ENCODE results near the gene OR5AL1. TPM values are rescaled to one million over a fixed set of nuclear protein-coding genes. Genes with fewer than 3 reads are reported as not detected.

Gene OR5AL1
- total and polyA plus RNA-seq, 7 donors, result not detected

- TF ChIP-seq, protein P1, sequence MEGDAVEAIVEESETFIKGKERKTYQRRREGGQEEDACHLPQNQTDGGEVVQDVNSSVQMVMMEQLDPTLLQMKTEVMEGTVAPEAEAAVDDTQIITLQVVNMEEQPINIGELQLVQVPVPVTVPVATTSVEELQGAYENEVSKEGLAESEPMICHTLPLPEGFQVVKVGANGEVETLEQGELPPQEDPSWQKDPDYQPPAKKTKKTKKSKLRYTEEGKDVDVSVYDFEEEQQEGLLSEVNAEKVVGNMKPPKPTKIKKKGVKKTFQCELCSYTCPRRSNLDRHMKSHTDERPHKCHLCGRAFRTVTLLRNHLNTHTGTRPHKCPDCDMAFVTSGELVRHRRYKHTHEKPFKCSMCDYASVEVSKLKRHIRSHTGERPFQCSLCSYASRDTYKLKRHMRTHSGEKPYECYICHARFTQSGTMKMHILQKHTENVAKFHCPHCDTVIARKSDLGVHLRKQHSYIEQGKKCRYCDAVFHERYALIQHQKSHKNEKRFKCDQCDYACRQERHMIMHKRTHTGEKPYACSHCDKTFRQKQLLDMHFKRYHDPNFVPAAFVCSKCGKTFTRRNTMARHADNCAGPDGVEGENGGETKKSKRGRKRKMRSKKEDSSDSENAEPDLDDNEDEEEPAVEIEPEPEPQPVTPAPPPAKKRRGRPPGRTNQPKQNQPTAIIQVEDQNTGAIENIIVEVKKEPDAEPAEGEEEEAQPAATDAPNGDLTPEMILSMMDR (IDR thresholded peaks at IDR 0.05), result no peak
- ATAC-seq (no peak), DNase-seq (no peak)
- Histone ChIP-seq H3K27ac (no peak overlapping the region), H3K36me3 (ENCODE audit: insufficient read depth in 1 of 2, low read depth in 1 of 2) (no peaks in the 10 kb centered on the region), H3K4me3 (no peak overlapping the region), H3K4me1 (no peaks in the 10 kb centered on the region), H3K27me3 (ENCODE audit: insufficient read depth in 3 of 3, low read length in 2 of 3) (no peaks in the 10 kb centered on the region), H3K9me3 (no peaks in the 10 kb centered on the region)
- intact Hi-C loops (cut with DNase I), result no loop called here
- WGBS, 3 donors, result 84 to 89% (median 85%) methylated on average over 2 of the region's 2 CpGs
Measured at GRCh38 chr11:56404393-56404792, 8.1 kb upstream of the OR5AL1 start.

DNA sequence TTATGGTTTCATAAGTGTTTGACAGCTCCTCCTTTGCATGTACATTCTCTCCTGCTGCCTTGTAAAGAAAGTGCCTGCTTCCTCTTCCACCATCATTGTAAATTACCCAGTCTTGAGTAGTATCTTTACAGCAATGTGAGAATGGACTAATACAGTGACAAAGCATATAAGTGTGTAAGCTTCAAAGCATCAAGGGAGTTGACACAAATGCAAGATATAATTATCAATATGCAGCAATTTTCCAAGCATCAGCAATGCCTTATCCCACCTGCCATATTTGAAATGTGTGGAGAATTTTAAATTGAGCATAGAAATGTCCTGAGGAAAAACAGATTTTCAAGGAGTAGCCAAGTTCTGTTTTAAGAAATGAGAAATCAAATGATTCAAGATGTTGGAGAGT, 1.7 kb upstream of the OR5AL1 start:
- Histone ChIP-seq H3K4me1 (no peaks in the 10 kb centered on the region), H3K27ac (no peak overlapping the region), H3K4me3 (no peak overlapping the region), H3K27me3 (ENCODE audit: insufficient read depth in 3 of 3, low read length in 2 of 3) (no peaks in the 10 kb centered on the region), H3K9me3 (no peaks in the 10 kb centered on the region), H3K36me3 (ENCODE audit: insufficient read depth in 1 of 2, low read depth in 1 of 2) (no peaks in the 10 kb centered on the region)
- DNase-seq (no peak), ATAC-seq (no peak)
- intact Hi-C loops (cut with DNase I), result no loop called here
- TF ChIP-seq, protein P1 (IDR thresholded peaks at IDR 0.05), result no peak

- Histone ChIP-seq H3K9me3 (no peaks in the 10 kb centered on the region), H3K27ac (no peak overlapping the region), H3K4me1 (no peaks in the 10 kb centered on the region), H3K27me3 (ENCODE audit: insufficient read depth in 3 of 3, low read length in 2 of 3) (no peaks in the 10 kb centered on the region), H3K4me3 (no peak overlapping the region), H3K36me3 (ENCODE audit: insufficient read depth in 1 of 2, low read depth in 1 of 2) (no peaks in the 10 kb centered on the region)
- DNase-seq (no peak), ATAC-seq (no peak)
- intact Hi-C loops (cut with DNase I), result no loop called here
- TF ChIP-seq, protein P1 (IDR thresholded peaks at IDR 0.05), result no peak
- WGBS, 3 donors, result 60 to 63% (median 63%) methylated on average over 4 of the region's 4 CpGs
Measured at GRCh38 chr11:56453521-56453920, 41.0 kb downstream of the OR5AL1 start.

DNA sequence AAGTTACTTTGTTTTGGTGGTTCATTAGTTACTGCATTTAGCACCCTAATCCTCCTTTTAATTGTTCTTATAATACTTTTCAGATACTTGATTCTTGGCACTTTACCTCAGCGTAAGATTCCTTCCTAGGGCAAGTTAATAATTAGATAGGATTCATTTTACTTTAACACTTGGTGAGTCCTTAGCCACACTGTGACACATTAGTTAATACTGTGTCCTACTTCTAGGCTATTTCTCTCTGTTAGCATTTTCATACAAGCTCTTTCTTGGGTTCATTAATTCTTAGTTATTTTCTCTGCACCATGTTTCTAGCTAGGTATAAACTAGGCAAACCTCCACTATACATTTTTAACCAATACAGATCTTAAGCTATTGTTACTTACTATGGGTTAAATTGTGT, 44.6 kb downstream of the OR5AL1 start:
- H3K27me3 ChIP-seq (ENCODE audit: insufficient read depth in 3 of 3, low read length in 2 of 3), result no peaks in the 10 kb centered on the region
- ATAC-seq (no peak), DNase-seq (no peak)
- intact Hi-C loops (cut with DNase I), result no loop called here
- no peaks in the 10 kb centered on the region for H3K4me1 ChIP-seq
- TF ChIP-seq, protein P1 (IDR thresholded peaks at IDR 0.05), result no peak
- 92 to 100% (median 96%) methylated on average over 1 of the region's 1 CpG for WGBS, 3 donors
- H3K4me3 ChIP-seq, result no peak overlapping the region
- H3K27ac ChIP-seq, result no peak overlapping the region
- H3K9me3 ChIP-seq, result no peaks in the 10 kb centered on the region
- H3K36me3 ChIP-seq (ENCODE audit: insufficient read depth in 1 of 2, low read depth in 1 of 2), result no peaks in the 10 kb centered on the region

Other genes starting within 250 kb of the OR5AL1 start
- not detected for gene OR5J2, start 236.1 kb upstream of the OR5AL1 start, total RNA-seq
- not detected for gene OR5J2, start 236.1 kb upstream of the OR5AL1 start, polyA plus RNA-seq
- not detected for gene OR5T2, start 178.4 kb upstream of the OR5AL1 start, total RNA-seq
- not detected for gene OR5T2, start 178.4 kb upstream of the OR5AL1 start, polyA plus RNA-seq
- gene OR5T3, start 160.4 kb upstream of the OR5AL1 start, total RNA-seq, result not detected
- gene OR5T3, start 160.4 kb upstream of the OR5AL1 start, polyA plus RNA-seq, result not detected
- gene OR5T1, start 138.5 kb upstream of the OR5AL1 start, total RNA-seq, result not detected
- gene OR5T1, start 138.5 kb upstream of the OR5AL1 start, polyA plus RNA-seq, result not detected
- gene OR8H1, start 120.4 kb upstream of the OR5AL1 start, total RNA-seq, result not detected
- gene OR8H1, start 120.4 kb upstream of the OR5AL1 start, polyA plus RNA-seq, result not detected
- not detected for gene OR8K3, start 97.6 kb upstream of the OR5AL1 start, total RNA-seq
- gene OR8K3, start 97.6 kb upstream of the OR5AL1 start, polyA plus RNA-seq, result not detected
- gene OR8K1, start 66.7 kb upstream of the OR5AL1 start, total RNA-seq, result not detected
- gene OR8K1, start 66.7 kb upstream of the OR5AL1 start, polyA plus RNA-seq, result not detected
- gene OR8J1, start 58.4 kb upstream of the OR5AL1 start, total RNA-seq, result not detected
- gene OR8J1, start 58.4 kb upstream of the OR5AL1 start, polyA plus RNA-seq, result not detected
- gene OR8U1, start 37.1 kb upstream of the OR5AL1 start, total RNA-seq, result not detected
- not detected for gene OR8U1, start 37.1 kb upstream of the OR5AL1 start, polyA plus RNA-seq
- not detected for gene OR5M3, start 60.7 kb downstream of the OR5AL1 start, total RNA-seq
- gene OR5M3, start 60.7 kb downstream of the OR5AL1 start, polyA plus RNA-seq, result not detected
- not detected for gene OR5M8, start 78.7 kb downstream of the OR5AL1 start, total RNA-seq
- not detected for gene OR5M8, start 78.7 kb downstream of the OR5AL1 start, polyA plus RNA-seq
- gene OR5M11, start 130.6 kb downstream of the OR5AL1 start, total RNA-seq, result not detected
- not detected for gene OR5M11, start 130.6 kb downstream of the OR5AL1 start, polyA plus RNA-seq
- gene OR5M10, start 165.0 kb downstream of the OR5AL1 start, total RNA-seq, result not detected
- not detected for gene OR5M10, start 165.0 kb downstream of the OR5AL1 start, polyA plus RNA-seq
- gene OR5M1, start 202.2 kb downstream of the OR5AL1 start, total RNA-seq, result not detected
- not detected for gene OR5M1, start 202.2 kb downstream of the OR5AL1 start, polyA plus RNA-seq
- gene OR5AP2, start 229.7 kb downstream of the OR5AL1 start, total RNA-seq, result not detected
- gene OR5AP2, start 229.7 kb downstream of the OR5AL1 start, polyA plus RNA-seq, result not detected